Cardiac fibroblast (primary cell): ENCODE measurements around the gene PRKAR1A.

Experiments used
- DNase-seq, 2 donors: peaks; one replicate each; pipeline versions ENCODE4 v3.0.0 to v3.0.0-alpha.2; 2010; ENCODE audit warnings: low read depth in 2 of 2
- H3K4me3 ChIP-seq, 2 donors: replicated peaks in 1 of 2; 1 replicate in 1 of 2; 2 replicates in 1 of 2; pipeline ENCODE4 v1.5.1; 2011; ENCODE audit warnings: low read depth in 2 of 2, low read length in 2 of 2, mild to moderate bottlenecking in 2 of 2, moderate library complexity in 1 of 2
- TF ChIP-seq, protein P1 (sequence below): IDR thresholded peaks from one replicate; pipeline ENCODE4 v1.5.1; 2011; ENCODE audit warnings: low read depth, mild to moderate bottlenecking, low read length, inconsistent platforms

Gene PRKAR1A

DNA sequence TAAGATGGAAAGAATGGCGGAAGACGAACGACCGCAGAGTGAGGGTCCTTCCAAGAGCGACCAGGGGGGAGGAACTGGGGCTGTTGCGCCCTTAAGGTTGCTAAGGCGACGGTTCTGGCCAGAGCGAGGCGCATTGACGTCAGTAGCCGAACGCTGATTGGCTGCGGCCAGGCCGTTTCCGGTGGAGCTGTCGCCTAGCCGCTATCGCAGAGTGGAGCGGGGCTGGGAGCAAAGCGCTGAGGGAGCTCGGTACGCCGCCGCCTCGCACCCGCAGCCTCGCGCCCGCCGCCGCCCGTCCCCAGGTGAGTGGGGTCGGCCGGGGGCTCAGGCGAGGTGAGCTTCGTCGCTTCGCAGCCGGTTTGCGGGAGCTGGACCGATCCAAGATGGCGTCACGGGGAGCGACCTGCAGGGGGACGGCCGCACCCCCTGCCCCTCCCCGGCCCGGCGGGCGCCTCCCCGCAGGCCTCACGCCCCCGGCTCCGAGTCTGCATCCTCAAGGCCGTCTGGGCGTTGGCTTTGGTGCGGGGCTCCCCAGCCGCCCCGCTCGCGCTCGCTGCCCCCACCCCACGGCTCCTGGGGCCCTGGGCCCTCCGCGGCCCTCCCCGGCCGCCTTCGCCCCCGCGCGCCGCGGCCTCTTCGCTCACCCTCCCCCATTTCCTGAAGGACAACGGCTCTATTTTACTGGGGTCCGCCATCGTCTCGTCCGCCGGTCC lies at the start of gene PRKAR1A:
TSS of gene PRKAR1A (plus strand) at position 184 of the 713 bp plus-strand sequence. CDS start 2,970 bp downstream, outside the sequence.
- H3K4me3 ChIP-seq: peak within 1 kb of the TSS; percentile 80 to 82
- peak; percentile 95 to 97 for DNase-seq
- TF ChIP-seq, protein P1, sequence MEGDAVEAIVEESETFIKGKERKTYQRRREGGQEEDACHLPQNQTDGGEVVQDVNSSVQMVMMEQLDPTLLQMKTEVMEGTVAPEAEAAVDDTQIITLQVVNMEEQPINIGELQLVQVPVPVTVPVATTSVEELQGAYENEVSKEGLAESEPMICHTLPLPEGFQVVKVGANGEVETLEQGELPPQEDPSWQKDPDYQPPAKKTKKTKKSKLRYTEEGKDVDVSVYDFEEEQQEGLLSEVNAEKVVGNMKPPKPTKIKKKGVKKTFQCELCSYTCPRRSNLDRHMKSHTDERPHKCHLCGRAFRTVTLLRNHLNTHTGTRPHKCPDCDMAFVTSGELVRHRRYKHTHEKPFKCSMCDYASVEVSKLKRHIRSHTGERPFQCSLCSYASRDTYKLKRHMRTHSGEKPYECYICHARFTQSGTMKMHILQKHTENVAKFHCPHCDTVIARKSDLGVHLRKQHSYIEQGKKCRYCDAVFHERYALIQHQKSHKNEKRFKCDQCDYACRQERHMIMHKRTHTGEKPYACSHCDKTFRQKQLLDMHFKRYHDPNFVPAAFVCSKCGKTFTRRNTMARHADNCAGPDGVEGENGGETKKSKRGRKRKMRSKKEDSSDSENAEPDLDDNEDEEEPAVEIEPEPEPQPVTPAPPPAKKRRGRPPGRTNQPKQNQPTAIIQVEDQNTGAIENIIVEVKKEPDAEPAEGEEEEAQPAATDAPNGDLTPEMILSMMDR: no peak

- TF ChIP-seq, protein P1: no peak
- DNase-seq: no peak
- no peak overlapping the region for H3K4me3 ChIP-seq
Observed at GRCh38 chr17:68463211-68464019, 48.8 kb upstream of the PRKAR1A start.

DNA sequence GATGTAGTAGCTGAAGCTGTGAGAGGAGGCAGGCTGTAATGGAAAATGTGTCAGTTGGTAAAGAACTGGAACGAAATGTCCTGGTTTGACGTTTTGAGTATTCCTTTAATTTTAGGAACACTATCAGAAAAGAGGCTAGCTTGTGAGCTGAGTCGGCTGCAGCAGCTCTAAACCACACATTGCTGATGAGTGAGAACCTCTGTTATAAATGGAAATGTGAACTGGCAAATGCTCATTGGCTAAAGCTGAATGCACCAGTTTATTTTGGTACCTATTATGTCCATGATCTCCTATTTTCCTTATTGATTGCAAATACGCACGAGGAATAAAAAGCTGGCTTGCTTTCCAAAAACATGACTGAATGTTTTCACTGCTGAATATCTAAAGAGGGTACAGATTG lies 43.9 kb upstream of the PRKAR1A start:
- DNase-seq: peak; percentile 21 to 33
- TF ChIP-seq, protein P1: no peak
- no peak overlapping the region for H3K4me3 ChIP-seq

GRCh38 chr17:68468788-68469187 lies 43.4 kb upstream of the PRKAR1A start:
- peak in 1 of 2 donors; percentile 41 for DNase-seq
- TF ChIP-seq, protein P1: no peak
- no peak overlapping the region for H3K4me3 ChIP-seq

GRCh38 chr17:68470961-68471360 lies 41.3 kb upstream of the PRKAR1A start:
- H3K4me3 ChIP-seq: no peak overlapping the region
- TF ChIP-seq, protein P1: no peak
- DNase-seq: no peak

DNA sequence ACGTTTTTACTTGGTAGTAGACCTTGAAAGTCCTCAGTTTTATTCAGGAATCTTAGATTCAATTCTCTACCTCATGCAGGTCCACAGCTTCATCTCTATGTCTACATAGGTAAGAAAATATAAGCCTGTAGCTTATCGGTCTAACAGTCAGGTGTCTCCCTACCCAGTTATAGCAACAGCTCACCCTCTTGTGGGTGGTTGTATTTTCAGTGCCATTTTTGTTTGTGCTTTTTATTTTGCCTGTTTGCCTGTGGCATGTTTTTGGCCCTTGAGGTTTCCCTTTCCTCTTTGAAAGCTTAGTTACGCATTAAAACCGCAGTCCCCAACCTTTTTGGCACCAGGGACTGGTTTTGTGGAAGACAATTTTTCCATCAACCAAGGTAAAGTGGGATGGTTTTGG lies 31.3 kb upstream of the PRKAR1A start:
- no peak overlapping the region for H3K4me3 ChIP-seq
- TF ChIP-seq, protein P1: no peak
- DNase-seq: no peak
